GM06990 (cell line): ENCODE data around the gene HOXC12.
A peak's percentile ranks its signal among the peaks of the same experiment; 100 is the strongest.

Experiments
- DNase-seq: peaks from one replicate; pipeline ENCODE4 v3.0.0-alpha.2; 2011; ENCODE audit not compliant: insufficient read length; ENCODE audit errors: extremely low read depth
- H3K27me3 ChIP-seq: replicated peaks from 2 replicates; pipeline ENCODE4 v1.6.0; 2011; ENCODE audit warnings: low read length; ENCODE audit not compliant: control insufficient read depth, insufficient read depth
- H3K36me3 ChIP-seq: 2 replicates; pipeline ENCODE4 v1.5.1; 2011; ENCODE audit warnings: low read length; ENCODE audit not compliant: control insufficient read depth, insufficient read depth
- H3K4me3 ChIP-seq: replicated peaks from 2 replicates; pipeline ENCODE4 v1.5.1; 2011; ENCODE audit warnings: low read depth, mild to moderate bottlenecking, control low read depth, low read length
- CTCF ChIP-seq: IDR thresholded peaks from 2 replicates; pipeline ENCODE4 v1.5.1; 2011; ENCODE audit warnings: low read length, control low read depth, mild to moderate bottlenecking, inconsistent platforms; ENCODE audit not compliant: insufficient read depth, poor library complexity, severe bottlenecking

The HOXC12 gene

GRCh38 chr12:53994264-53995001 is 39.7 kb downstream of the HOXC12 start:
- TF ChIP-seq CTCF = no peak
- no peak for DNase-seq
- no peak overlapping the region for H3K4me3 ChIP-seq
- peaks cover 11% of the 10 kb centered on the region for H3K27me3 ChIP-seq
- no peaks in the 10 kb centered on the region for H3K36me3 ChIP-seq

GRCh38 chr12:53995002-53995377 is 40.3 kb downstream of the HOXC12 start:
- TF ChIP-seq CTCF = no peak
- DNase-seq = no peak
- H3K27me3 ChIP-seq = peaks cover 11% of the 10 kb centered on the region
- H3K36me3 ChIP-seq = no peaks in the 10 kb centered on the region
- H3K4me3 ChIP-seq = peak overlapping the region; percentile 58

- Histone ChIP-seq H3K4me3 (peak overlapping the region; percentile 58), H3K27me3 (peaks cover 9% of the 10 kb centered on the region), H3K36me3 (no peaks in the 10 kb centered on the region)
- TF ChIP-seq CTCF = no peak
- no peak for DNase-seq
Observed at GRCh38 chr12:53995378-53996239, 40.9 kb downstream of the HOXC12 start.

- Histone ChIP-seq H3K27me3 (peaks cover 8% of the 10 kb centered on the region), H3K36me3 (no peaks in the 10 kb centered on the region), H3K4me3 (peak overlapping the region; percentile 58)
- TF ChIP-seq CTCF = no peak
- DNase-seq = no peak
Observed at GRCh38 chr12:53996240-53997203, 41.8 kb downstream of the HOXC12 start.

- H3K36me3 ChIP-seq = no peaks in the 10 kb centered on the region
- H3K27me3 ChIP-seq = peaks cover 6% of the 10 kb centered on the region
- TF ChIP-seq CTCF = no peak
- no peak overlapping the region for H3K4me3 ChIP-seq
- DNase-seq = no peak
Observed at GRCh38 chr12:53997204-53998109, 42.8 kb downstream of the HOXC12 start.
